ENCODE results near the gene ZHX3.

ZHX3 gene

DNA sequence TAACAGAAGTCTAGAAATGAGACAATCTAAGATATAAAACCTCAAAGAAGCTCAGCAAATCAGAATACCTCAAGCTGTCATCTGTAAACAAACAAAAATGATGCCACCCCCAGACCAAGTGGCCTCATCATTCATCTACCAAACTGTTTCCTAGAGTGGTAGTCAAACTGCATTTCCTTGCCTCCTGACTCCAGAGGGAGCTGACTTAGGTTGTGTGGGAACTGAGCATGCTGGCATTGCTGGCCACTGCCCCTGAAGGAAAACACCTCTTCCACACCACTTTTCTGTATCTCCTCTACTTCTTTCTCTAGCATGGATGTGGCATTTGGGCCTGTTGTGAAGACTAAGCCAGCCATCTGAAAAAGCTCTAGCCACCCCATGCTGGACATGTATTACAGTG lies 56.3 kb downstream of the ZHX3 start:
- no peak for TF ChIP-seq GABPA (IDR thresholded peaks at IDR 0.05; ENCODE audit: low read depth)
- no peak for TF ChIP-seq SPI1 (IDR thresholded peaks at IDR 0.05; ENCODE audit: borderline replicate concordance, low read depth)
- TF ChIP-seq, protein P1, sequence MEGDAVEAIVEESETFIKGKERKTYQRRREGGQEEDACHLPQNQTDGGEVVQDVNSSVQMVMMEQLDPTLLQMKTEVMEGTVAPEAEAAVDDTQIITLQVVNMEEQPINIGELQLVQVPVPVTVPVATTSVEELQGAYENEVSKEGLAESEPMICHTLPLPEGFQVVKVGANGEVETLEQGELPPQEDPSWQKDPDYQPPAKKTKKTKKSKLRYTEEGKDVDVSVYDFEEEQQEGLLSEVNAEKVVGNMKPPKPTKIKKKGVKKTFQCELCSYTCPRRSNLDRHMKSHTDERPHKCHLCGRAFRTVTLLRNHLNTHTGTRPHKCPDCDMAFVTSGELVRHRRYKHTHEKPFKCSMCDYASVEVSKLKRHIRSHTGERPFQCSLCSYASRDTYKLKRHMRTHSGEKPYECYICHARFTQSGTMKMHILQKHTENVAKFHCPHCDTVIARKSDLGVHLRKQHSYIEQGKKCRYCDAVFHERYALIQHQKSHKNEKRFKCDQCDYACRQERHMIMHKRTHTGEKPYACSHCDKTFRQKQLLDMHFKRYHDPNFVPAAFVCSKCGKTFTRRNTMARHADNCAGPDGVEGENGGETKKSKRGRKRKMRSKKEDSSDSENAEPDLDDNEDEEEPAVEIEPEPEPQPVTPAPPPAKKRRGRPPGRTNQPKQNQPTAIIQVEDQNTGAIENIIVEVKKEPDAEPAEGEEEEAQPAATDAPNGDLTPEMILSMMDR (IDR thresholded peaks at IDR 0.05; ENCODE audit: insufficient read depth, low read length), result no peak
- no peak for TF ChIP-seq POLR2AphosphoS5 (IDR thresholded peaks at IDR 0.05; ENCODE audit: low read depth)
- DNase-seq (ENCODE audit: low read depth in 1 of 2, low spot score in 1 of 2), result no peak
- no peak overlapping the region for H3K27ac ChIP-seq (replicated peaks)
- no peak overlapping the region for H3K4me3 ChIP-seq (replicated peaks; ENCODE audit: insufficient read depth, low read length)
- no peaks in the 10 kb centered on the region for H3K27me3 ChIP-seq (ENCODE audit: insufficient read depth, poor library complexity, severe bottlenecking)

DNA sequence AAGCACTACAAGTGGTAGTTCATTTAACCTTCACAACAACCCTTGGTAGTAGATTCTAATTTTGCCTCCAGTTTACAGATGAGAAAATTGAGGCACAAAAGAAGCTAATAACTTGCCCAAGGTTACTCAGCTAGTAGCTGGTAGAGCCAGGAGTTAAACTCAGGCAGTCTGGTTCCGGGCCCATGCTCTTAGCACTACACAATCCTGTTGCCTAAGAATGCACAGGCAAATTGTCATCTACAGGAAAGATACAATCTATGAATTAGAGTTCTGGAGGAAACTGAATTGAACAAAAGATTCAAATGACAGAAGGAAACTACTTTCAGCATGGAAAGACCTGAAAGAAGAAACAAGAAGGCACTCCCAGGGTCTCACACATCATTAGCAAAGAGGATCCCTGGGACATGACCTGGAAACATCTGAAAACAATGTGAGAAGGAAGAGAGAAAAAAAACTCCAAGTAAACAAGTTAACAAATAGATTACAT lies 56.8 kb downstream of the ZHX3 start:
- Histone ChIP-seq H3K27me3 (ENCODE audit: insufficient read depth, poor library complexity, severe bottlenecking) (no peaks in the 10 kb centered on the region), H3K27ac (replicated peaks) (no peak overlapping the region), H3K4me3 (replicated peaks; ENCODE audit: insufficient read depth, low read length) (no peak overlapping the region)
- TF ChIP-seq POLR2AphosphoS5 (IDR thresholded peaks at IDR 0.05; ENCODE audit: low read depth) (no peak), SPI1 (IDR thresholded peaks at IDR 0.05; ENCODE audit: borderline replicate concordance, low read depth) (no peak), GABPA (IDR thresholded peaks at IDR 0.05; ENCODE audit: low read depth) (no peak), REST (IDR thresholded peaks at IDR 0.05; ENCODE audit: insufficient replicate concordance, low read depth) (no peak)
- TF ChIP-seq, protein P1 (IDR thresholded peaks at IDR 0.05; ENCODE audit: insufficient read depth, low read length), result no peak
- DNase-seq (ENCODE audit: low read depth in 1 of 2, low spot score in 1 of 2), result no peak

- Histone ChIP-seq H3K27me3 (ENCODE audit: insufficient read depth, poor library complexity, severe bottlenecking) (no peaks in the 10 kb centered on the region), H3K27ac (replicated peaks) (no peak overlapping the region), H3K4me3 (replicated peaks; ENCODE audit: insufficient read depth, low read length) (no peak overlapping the region)
- TF ChIP-seq SPI1 (IDR thresholded peaks at IDR 0.05; ENCODE audit: borderline replicate concordance, low read depth) (no peak), GABPA (IDR thresholded peaks at IDR 0.05; ENCODE audit: low read depth) (no peak), POLR2AphosphoS5 (IDR thresholded peaks at IDR 0.05; ENCODE audit: low read depth) (no peak), REST (IDR thresholded peaks at IDR 0.05; ENCODE audit: insufficient replicate concordance, low read depth) (no peak)
- TF ChIP-seq, protein P1 (IDR thresholded peaks at IDR 0.05; ENCODE audit: insufficient read depth, low read length), result no peak
- no peak for DNase-seq (ENCODE audit: low read depth in 1 of 2, low spot score in 1 of 2)
These were observed 58.2 kb downstream of the ZHX3 start for GRCh38 chr20:41259309-41259708.

- no peak overlapping the region for H3K4me3 ChIP-seq (replicated peaks; ENCODE audit: insufficient read depth, low read length)
- TF ChIP-seq, protein P1 (IDR thresholded peaks at IDR 0.05; ENCODE audit: insufficient read depth, low read length), result no peak
- TF ChIP-seq POLR2AphosphoS5 (IDR thresholded peaks at IDR 0.05; ENCODE audit: low read depth), result no peak
- TF ChIP-seq REST (IDR thresholded peaks at IDR 0.05; ENCODE audit: insufficient replicate concordance, low read depth), result no peak
- TF ChIP-seq GABPA (IDR thresholded peaks at IDR 0.05; ENCODE audit: low read depth), result no peak
- no peak for TF ChIP-seq SPI1 (IDR thresholded peaks at IDR 0.05; ENCODE audit: borderline replicate concordance, low read depth)
- DNase-seq (ENCODE audit: low read depth in 1 of 2, low spot score in 1 of 2), result no peak
- H3K27me3 ChIP-seq (ENCODE audit: insufficient read depth, poor library complexity, severe bottlenecking), result no peaks in the 10 kb centered on the region
- H3K27ac ChIP-seq (replicated peaks), result no peak overlapping the region
These were observed 59.1 kb downstream of the ZHX3 start for GRCh38 chr20:41258474-41258873.
